Measurements from ENCODE around the gene ZBTB48.

Gene ZBTB48

GRCh38 chr1:6614019-6614928 is 34.5 kb downstream of the ZBTB48 start:
- DNase-seq = no peak

- no peak for DNase-seq
These were observed 35.4 kb downstream of the ZBTB48 start for GRCh38 chr1:6614929-6615785.

GRCh38 chr1:6619045-6619444 is 39.3 kb downstream of the ZBTB48 start:
- no peak for DNase-seq

GRCh38 chr1:6621429-6622391 is 41.9 kb downstream of the ZBTB48 start:
- DNase-seq = no peak

GRCh38 chr1:6622396-6623152 is 42.8 kb downstream of the ZBTB48 start:
- no peak for DNase-seq

GRCh38 chr1:6623269-6623965 is 43.6 kb downstream of the ZBTB48 start:
- DNase-seq = no peak

- DNase-seq = no peak
These were observed 45.2 kb downstream of the ZBTB48 start, which contains the start of gene THAP3 for GRCh38 chr1:6624710-6625583. THAP3 (plus strand) TSS chr1:6624868; CDS start chr1:6625219, 351 bp downstream.

GRCh38 chr1:6625584-6626149 is 45.9 kb downstream of the ZBTB48 start:
- DNase-seq = no peak

GRCh38 chr1:6627031-6627430 is 47.2 kb downstream of the ZBTB48 start:
- DNase-seq = no peak

GRCh38 chr1:6627841-6628545 is 48.2 kb downstream of the ZBTB48 start:
- DNase-seq = no peak

GRCh38 chr1:6628971-6629479 is 49.2 kb downstream of the ZBTB48 start:
- DNase-seq = no peak

- DNase-seq = no peak
These were observed 50.2 kb downstream of the ZBTB48 start for GRCh38 chr1:6630027-6630426.

GRCh38 chr1:6631058-6631457 is 51.3 kb downstream of the ZBTB48 start:
- no peak for DNase-seq

- no peak for DNase-seq
These were observed 53.1 kb downstream of the ZBTB48 start for GRCh38 chr1:6632588-6633514.

GRCh38 chr1:6634371-6635052 is 54.7 kb downstream of the ZBTB48 start:
- DNase-seq = no peak

GRCh38 chr1:6635161-6635909 is 55.5 kb downstream of the ZBTB48 start:
- no peak for DNase-seq

Data from NCI-H2081 treated with DMSO at 0.1 percent for 48 hours (cell line).